ENCODE results near the gene PSENEN.
"Not testable (repeated sequence)": the region's sequence is repeated elsewhere in the genome, so short reads cannot be mapped to it uniquely, and the experiment has no call there.

Gene PSENEN

GRCh38 chr19:35718345-35719041 is 27.0 kb upstream of the PSENEN start:
- DNase-seq = peak; percentile 66 to 73

GRCh38 chr19:35719402-35720162 is 25.9 kb upstream of the PSENEN start:
- DNase-seq = no peak

GRCh38 chr19:35720163-35720524 is 25.3 kb upstream of the PSENEN start:
- no peak for DNase-seq

- no peak for DNase-seq
Observed at GRCh38 chr19:35720648-35721047, 24.8 kb upstream of the PSENEN start.

GRCh38 chr19:35721374-35721773 is 24.1 kb upstream of the PSENEN start:
- no peak for DNase-seq

GRCh38 chr19:35722461-35722860 is 23.0 kb upstream of the PSENEN start:
- DNase-seq = no peak

DNA sequence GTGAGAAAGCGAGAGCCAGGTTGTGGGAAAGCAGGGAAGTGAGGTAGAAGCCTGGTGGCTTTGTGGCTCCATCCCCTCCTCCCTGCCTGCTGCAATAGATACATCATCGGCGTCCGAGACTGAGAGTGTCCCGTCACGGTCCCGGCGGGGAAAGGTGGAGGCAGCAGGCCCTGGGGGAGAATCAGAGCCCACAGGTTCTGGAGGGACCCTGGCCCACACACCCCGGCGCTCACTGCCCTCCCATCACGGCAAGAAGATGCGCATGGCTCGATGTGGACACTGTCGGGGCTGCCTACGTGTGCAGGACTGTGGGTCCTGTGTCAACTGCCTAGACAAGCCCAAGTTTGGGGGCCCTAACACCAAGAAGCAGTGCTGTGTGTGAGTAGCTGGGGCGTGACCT is 22.6 kb upstream of the PSENEN start:
- DNase-seq = no peak

- DNase-seq = no peak
Observed at GRCh38 chr19:35723671-35724070, 21.8 kb upstream of the PSENEN start.

- DNase-seq = not testable (repeated sequence)
Observed at GRCh38 chr19:35724132-35724531, 21.3 kb upstream of the PSENEN start.

GRCh38 chr19:35724560-35724959 is 20.9 kb upstream of the PSENEN start:
- DNase-seq = no peak

DNA sequence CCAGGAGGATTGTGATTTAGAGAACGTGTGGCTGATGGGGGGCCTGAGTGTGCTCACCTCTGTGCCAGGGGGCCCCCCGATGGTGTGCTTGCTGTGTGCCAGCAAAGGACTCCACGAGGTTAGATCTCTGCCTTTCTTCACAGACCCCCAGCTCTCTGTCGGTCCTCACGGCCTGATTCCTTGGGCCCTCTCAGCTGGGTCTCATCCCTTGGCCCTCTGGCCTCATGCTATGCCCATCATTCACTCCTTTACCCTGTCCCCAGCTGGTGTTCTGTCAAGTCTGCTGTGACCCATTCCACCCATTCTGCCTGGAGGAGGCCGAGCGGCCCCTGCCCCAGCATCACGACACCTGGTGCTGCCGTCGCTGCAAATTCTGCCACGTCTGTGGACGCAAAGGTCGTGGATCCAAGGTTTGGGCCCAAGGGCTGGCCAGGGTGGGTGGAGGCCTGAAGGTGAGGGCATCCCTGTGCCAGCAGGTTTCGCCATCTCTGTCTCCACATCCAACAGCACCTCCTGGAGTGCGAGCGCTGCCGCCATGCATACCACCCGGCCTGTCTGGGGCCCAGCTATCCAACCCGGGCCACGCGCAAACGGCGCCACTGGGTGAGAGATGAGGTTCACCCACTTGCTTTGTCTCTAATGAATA is 20.1 kb upstream of the PSENEN start:
- DNase-seq = no peak

DNA sequence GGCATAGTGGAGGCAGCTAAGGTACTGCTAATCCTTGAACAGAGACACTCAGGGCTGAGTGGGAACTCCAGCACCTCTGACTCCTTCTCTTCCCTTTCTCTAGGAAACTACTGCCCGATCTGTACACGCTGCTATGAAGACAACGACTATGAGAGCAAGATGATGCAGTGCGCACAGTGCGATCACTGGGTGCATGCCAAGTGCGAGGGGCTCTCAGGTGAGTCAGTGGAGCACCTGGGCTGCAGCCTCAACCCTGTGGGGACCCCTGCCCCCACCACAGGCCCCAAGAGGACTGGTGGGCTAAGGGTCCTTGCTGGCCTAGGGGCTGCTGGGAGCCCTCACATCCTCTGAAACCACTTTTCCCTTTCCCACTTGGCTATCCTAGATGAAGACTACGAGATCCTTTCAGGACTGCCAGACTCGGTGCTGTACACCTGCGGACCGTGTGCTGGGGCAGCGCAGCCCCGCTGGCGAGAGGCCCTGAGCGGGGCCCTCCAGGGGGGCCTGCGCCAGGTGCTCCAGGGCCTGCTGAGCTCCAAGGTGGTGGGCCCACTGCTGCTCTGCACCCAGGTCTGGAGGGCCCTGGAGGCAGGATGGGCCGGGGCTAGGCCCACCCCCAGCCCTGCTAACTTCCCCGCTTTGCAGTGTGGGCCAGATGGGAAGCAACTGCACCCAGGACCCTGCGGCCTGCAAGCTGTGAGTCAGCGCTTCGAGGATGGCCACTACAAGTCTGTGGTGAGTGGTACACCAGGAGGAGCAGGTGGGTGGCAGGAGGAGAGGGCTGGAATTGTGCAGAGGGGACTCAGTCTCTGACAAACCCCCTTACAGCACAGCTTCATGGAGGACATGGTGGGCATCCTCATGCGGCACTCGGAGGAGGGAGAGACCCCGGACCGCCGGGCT is 18.1 kb upstream of the PSENEN start:
- DNase-seq = no peak

- DNase-seq = no peak
Observed at GRCh38 chr19:35727956-35728706, 17.3 kb upstream of the PSENEN start.

- no peak for DNase-seq
Observed at GRCh38 chr19:35729021-35729420, 16.4 kb upstream of the PSENEN start.

DNA sequence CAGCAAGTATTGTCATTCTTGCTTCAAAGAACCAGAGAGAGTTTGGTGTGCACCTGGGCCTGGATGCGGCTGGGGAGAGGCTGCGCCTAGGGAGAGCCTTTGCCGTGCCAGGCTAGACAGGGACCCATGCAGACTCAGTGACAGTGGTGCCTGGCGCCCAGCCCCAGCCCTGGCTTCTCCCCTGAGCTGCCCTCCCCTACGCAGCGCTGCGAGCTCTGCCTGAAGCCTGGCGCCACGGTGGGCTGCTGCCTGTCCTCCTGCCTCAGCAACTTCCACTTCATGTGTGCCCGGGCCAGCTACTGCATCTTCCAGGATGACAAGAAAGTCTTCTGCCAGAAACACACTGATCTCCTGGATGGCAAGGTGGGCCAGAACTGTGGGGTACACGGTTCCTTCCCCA is 15.7 kb upstream of the PSENEN start:
- DNase-seq = no peak

DNA sequence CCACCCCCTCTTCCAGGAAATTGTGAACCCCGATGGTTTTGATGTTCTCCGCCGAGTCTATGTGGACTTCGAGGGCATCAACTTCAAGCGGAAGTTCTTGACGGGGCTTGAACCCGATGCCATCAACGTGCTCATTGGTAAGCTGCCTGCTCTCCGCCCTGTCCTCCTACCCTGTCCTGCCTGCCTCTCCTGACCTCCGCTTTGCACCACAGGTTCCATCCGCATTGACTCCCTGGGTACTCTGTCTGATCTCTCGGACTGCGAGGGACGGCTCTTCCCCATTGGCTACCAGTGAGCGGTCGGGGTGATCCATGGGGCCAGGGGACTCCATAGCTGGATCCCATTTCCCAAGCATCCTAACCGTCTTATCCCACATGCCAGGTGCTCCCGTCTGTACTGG is 15.1 kb upstream of the PSENEN start:
- no peak for DNase-seq

DNA sequence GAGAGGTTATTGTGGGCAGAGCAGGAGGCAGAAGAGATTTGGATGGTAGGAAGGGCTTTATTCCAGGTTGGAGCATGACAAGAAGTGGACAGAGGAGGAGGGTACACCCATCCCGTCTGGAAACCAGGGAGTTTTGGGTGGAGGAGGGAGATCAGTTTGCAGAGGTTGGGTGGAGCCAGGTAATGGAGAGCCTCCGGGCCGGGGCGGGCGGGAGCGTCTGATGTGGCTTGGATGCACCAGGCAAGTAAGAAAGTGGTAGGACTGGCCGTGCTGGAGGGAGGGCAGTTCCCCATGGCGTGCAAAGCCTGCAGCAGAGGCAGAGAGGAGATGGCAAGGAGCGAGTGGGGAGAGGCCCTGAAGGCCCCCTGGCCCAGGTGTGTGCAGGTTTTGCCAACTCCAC is 14.1 kb upstream of the PSENEN start:
- no peak for DNase-seq

DNA sequence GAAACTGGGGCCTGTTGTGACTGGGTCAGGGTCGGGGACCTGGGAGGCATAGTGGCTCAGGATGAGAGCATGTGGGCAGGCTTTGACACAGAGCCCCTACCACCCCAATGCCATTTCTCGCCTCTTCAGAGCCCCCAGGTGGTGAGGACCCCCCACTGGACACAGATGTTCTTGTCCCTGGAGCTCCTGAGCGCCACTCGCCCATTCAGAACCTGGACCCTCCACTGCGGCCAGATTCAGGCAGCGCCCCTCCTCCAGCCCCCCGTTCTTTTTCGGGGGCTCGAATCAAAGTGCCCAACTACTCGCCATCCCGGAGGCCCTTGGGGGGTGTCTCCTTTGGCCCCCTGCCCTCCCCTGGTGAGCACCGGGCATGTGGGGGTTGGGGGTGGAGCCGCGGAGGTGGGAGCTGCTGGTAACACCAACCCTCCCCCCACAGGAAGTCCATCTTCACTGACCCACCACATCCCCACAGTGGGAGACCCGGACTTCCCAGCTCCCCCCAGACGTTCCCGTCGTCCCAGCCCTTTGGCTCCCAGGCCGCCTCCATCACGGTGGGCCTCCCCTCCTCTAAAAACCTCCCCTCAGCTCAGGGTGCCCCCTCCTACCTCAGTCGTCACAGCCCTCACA is 13.6 kb upstream of the PSENEN start:
- DNase-seq = no peak

GRCh38 chr19:35732540-35733179 is 12.8 kb upstream of the PSENEN start:
- no peak for DNase-seq

GRCh38 chr19:35733180-35734125 is 12.0 kb upstream of the PSENEN start:
- DNase-seq = no peak
